VCaP (cell line): ENCODE data around the gene CBLL2.

ENCODE experiments used
- H3K27ac ChIP-seq: fragments of 450-650 bp; 2 replicates; pipeline ENCODE4 v1.5.1; 2017
- CTCF ChIP-seq: fragments of 450-650 bp; conservative IDR thresholded peaks from 2 replicates; pipeline ENCODE4 v1.5.1; 2017; ENCODE audit warnings: mild to moderate bottlenecking, moderate library complexity

The CBLL2 gene

GRCh38 chrX:22314211-22314610 lies 41.5 kb downstream of the CBLL2 start:
- H3K27ac ChIP-seq, result no peak overlapping the region
- TF ChIP-seq CTCF, result no peak

GRCh38 chrX:22314692-22315091 lies 42.0 kb downstream of the CBLL2 start:
- no peak overlapping the region for H3K27ac ChIP-seq
- TF ChIP-seq CTCF, result no peak

GRCh38 chrX:22315151-22315550 lies 42.4 kb downstream of the CBLL2 start:
- no peak overlapping the region for H3K27ac ChIP-seq
- TF ChIP-seq CTCF, result no peak

- no peak overlapping the region for H3K27ac ChIP-seq
- TF ChIP-seq CTCF, result no peak
Measured at GRCh38 chrX:22320236-22320873, 47.6 kb downstream of the CBLL2 start.

GRCh38 chrX:22323541-22323940 lies 50.8 kb downstream of the CBLL2 start:
- H3K27ac ChIP-seq, result no peak overlapping the region
- no peak for TF ChIP-seq CTCF
